ENCODE measurements around the gene LCOR. TPM values are rescaled to one million over a fixed set of nuclear protein-coding genes. Genes with fewer than 3 reads are reported as not detected.

LCOR gene
- total RNA-seq, 1 experiment from 2014 or later, result 42.1 TPM

DNA sequence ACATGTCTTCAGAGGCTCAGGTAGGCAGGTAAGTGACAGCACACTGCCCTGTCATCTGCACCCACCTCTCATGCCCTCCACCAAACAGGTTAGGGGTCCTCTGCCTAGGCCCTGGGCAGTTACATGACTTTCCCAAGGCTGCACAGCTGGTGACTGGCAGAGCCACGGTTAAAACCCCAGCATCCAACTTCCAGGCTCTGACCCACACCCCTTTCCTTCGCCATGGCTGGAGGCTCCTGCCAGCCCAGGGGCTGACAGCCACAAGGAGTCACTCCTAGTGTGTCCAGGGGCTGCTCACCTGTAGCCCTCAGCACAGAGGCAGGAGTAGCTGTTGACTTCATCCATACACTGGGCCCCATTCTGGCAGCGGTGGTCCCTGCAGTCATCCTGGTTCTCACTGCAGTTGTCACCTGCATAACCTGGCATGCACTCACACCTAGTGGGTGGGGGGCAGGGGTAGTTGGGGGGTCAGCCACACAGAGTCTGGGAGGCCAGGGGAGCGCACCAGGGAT, 178.7 kb downstream of the LCOR start:
- Histone ChIP-seq H2BK12ac (ENCODE audit: insufficient read length, low read depth, low read length) (no peak overlapping the region), H4K8ac (replicated peaks; ENCODE audit: insufficient read length, low read depth, low read length) (no peak overlapping the region), H3K23me2 (ENCODE audit: insufficient read length, low read depth, low read length, poor library complexity, severe bottlenecking) (no peaks in the 10 kb centered on the region), H3K79me2 (ENCODE audit: insufficient read depth, low read length) (no peaks in the 10 kb centered on the region), H2BK120ac (ENCODE audit: low read depth, low read length, poor library complexity, severe bottlenecking) (no peak overlapping the region), H2BK20ac (ENCODE audit: low read depth, low read length, poor library complexity, severe bottlenecking) (no peak overlapping the region), H3K4me1 (ENCODE audit: insufficient read depth, low read length) (no peaks in the 10 kb centered on the region), H3K9me3 (ENCODE audit: control insufficient read depth, low read depth, low read length) (no peaks in the 10 kb centered on the region), H2BK5ac (ENCODE audit: insufficient read length, low read length) (no peak overlapping the region), H2AK5ac (ENCODE audit: insufficient read length, low read length) (no peak overlapping the region), H3K4ac (ENCODE audit: low read depth, low read length) (no peak overlapping the region), H3K56ac (ENCODE audit: insufficient read length, low read depth, low read length) (no peak overlapping the region), H3K79me1 (ENCODE audit: insufficient read depth, low read depth, low read length, poor library complexity, severe bottlenecking) (no peaks in the 10 kb centered on the region), H3K27me3 (ENCODE audit: insufficient read depth, low read length) (no peaks in the 10 kb centered on the region), H2AFZ (ENCODE audit: low read length) (no peak overlapping the region), H3K18ac (ENCODE audit: insufficient read length, low read depth, low read length) (no peak overlapping the region), H3K27ac (ENCODE audit: insufficient read length, low read depth, low read length) (no peak overlapping the region), H3K9ac (ENCODE audit: extremely low read depth, insufficient read length, low read length) (no peak overlapping the region), H2BK15ac (ENCODE audit: low read depth, low read length) (no peak overlapping the region), H3K4me2 (ENCODE audit: insufficient read depth, insufficient read length, low read length) (no peak overlapping the region), H3K23ac (ENCODE audit: insufficient read length, low read depth, low read length) (no peak overlapping the region), H4K20me1 (ENCODE audit: control insufficient read depth, insufficient read depth, insufficient read length) (no peaks in the 10 kb centered on the region), H3K14ac (ENCODE audit: insufficient read depth, low read length) (no peak overlapping the region; the same call in 1 of the 2 replicates), H3T11ph (ENCODE audit: low read length) (no peak overlapping the region), H4K5ac (ENCODE audit: insufficient read length, low read depth, low read length) (no peak overlapping the region), H4K91ac (ENCODE audit: insufficient read length, low read depth, low read length) (no peak overlapping the region)
- no peaks in the 10 kb centered on the region for H3K27me3 Mint-ChIP-seq (ENCODE audit: low read depth)
- no peak overlapping the region for H3K4me3 Mint-ChIP-seq
- DNase-seq, result no peak
- H3K27ac Mint-ChIP-seq, result no peak overlapping the region
- peaks cover 2 to 16% (median 12%) of the 10 kb centered on the region in 3 experiments for H3K36me3 Mint-ChIP-seq (ENCODE audit: insufficient read depth in 1 of 3, low read depth in 3 of 3)
- WGBS (ENCODE audit: extremely low coverage, insufficient read length, low lambda C conversion rate), result no CpG with 5 or more reads among the region's 4 CpGs
- H3K4me1 Mint-ChIP-seq, result peaks cover under 1 to 3% of the 10 kb centered on the region in 2 experiments; a peak in 2 of 4 replicates
- TF ChIP-seq, protein P1, sequence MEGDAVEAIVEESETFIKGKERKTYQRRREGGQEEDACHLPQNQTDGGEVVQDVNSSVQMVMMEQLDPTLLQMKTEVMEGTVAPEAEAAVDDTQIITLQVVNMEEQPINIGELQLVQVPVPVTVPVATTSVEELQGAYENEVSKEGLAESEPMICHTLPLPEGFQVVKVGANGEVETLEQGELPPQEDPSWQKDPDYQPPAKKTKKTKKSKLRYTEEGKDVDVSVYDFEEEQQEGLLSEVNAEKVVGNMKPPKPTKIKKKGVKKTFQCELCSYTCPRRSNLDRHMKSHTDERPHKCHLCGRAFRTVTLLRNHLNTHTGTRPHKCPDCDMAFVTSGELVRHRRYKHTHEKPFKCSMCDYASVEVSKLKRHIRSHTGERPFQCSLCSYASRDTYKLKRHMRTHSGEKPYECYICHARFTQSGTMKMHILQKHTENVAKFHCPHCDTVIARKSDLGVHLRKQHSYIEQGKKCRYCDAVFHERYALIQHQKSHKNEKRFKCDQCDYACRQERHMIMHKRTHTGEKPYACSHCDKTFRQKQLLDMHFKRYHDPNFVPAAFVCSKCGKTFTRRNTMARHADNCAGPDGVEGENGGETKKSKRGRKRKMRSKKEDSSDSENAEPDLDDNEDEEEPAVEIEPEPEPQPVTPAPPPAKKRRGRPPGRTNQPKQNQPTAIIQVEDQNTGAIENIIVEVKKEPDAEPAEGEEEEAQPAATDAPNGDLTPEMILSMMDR (conservative IDR thresholded peaks at IDR 0.05), result no peak
- peaks cover 14 to 15% of the 10 kb centered on the region in 2 experiments for H3K9me3 Mint-ChIP-seq

All from H9 (cell line).